Activated CD4-positive, alpha-beta T cell treated with anti-CD3 and anti-CD28 coated beads, Interleukin-2, amount 50 U/mL, for 48 hours (primary cell): ENCODE results near the gene RREB1.
A peak's percentile ranks its signal among the peaks of the same experiment; 100 is the strongest.

ENCODE experiments used
- DNase-seq, 2 experiments: peaks; one replicate each; pipeline ENCODE4 v3.0.0-alpha.2; 2020

Gene RREB1

DNA sequence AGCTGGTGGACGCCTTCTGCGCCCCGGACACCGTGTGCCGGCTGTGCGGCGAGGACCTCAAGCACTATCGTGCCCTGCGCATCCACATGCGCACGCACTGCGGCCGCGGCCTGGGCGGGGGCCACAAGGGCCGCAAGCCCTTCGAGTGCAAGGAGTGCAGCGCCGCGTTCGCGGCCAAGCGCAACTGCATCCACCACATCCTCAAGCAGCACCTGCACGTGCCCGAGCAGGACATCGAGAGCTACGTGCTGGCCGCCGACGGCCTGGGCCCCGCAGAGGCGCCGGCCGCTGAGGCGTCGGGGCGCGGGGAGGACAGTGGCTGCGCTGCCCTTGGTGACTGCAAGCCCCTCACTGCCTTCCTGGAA is 122.5 kb downstream of the RREB1 start:
- no peak for DNase-seq

DNA sequence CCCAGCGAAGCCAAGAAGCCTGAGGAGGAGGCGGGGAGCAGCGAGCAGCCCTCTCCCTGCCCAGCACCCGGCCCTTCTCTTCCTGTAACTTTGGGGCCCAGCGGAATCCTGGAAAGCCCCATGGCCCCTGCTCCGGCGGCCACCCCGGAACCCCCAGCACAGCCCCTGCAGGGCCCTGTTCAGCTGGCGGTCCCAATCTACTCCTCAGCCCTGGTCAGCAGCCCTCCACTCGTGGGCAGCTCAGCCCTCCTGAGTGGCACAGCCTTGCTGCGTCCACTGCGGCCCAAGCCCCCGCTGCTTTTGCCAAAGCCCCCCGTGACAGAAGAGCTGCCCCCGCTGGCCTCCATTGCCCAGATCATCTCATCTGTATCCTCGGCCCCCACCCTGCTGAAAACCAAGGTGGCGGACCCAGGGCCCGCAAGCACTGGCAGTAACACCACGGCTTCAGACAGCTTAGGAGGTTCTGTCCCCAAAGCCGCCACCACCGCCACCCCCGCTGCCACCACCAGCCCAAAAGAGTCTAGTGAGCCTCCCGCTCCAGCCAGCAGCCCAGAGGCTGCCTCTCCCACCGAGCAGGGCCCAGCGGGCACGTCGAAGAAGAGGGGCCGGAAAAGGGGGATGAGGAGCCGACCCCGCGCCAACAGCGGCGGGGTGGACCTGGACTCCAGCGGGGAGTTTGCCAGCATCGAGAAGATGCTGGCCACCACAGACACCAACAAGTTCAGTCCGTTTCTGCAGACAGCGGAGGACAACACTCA is 123.4 kb downstream of the RREB1 start:
- no peak for DNase-seq

DNA sequence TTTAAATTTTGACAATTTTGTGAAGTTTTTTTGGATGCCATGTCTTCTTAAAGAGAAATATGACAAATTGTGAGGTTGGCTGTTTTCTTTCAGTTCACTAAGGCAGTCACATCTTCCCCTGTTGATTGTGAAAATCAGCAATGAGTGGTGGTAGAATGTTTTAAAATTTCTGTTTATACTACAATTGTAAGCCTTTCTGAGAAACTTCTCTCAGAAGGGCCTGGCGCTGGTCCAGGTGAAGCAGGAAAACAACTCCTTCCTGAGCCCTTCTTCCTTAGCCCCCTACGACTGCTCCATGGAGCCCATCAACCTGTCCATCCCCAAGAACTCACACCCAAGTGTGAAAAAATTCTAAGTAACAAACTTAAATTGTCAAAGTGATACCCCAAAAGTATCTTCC is 124.6 kb downstream of the RREB1 start:
- DNase-seq = no peak

DNA sequence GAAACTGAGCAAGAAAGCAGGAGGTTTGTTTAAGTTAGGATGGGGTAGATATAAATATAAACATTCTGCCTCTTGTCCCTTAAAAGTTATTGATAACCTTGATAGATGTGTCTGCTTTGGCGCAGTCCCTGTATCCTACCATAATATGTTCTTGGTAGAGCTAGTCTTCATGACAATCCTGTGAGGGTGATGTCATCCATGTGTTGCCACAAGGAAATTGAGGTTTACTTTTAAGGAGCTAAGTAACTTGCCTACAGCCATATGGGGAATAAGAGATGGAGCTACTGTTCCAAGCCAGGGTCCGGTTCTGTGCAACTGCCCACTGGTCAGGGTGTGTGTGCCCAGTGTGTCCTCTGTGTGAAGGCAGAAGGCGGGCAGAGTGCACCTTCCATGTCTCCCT is 126.8 kb downstream of the RREB1 start:
- DNase-seq = no peak

DNA sequence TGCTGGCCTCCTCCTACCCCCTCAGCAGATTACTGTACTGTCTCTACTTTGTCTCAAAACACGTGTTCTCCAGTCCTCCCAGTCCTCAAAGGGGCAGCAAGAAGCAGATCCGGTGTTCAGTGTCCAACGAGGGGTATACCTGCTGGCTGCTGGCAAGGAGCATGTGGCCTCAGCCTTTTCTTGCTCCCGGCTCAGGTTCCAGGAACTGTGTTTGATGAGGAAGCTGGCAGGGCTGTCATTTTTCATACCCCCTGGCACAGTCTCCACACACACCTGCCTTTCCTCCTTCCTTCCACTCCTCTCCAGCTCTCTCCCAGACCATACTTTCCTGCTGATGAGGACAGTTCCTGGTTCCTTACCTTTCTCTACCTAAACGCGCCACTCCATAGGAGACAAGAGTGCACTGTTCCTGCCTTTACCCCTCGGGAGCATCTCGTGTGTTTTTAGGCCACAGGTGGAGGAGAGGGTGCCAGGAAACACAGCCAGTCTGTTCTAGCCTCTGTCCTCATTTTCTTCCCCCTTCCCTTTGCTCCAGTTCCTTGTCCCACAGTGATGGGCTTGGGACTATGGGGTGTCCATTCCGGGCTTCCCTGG is 128.0 kb downstream of the RREB1 start:
- DNase-seq = no peak

DNA sequence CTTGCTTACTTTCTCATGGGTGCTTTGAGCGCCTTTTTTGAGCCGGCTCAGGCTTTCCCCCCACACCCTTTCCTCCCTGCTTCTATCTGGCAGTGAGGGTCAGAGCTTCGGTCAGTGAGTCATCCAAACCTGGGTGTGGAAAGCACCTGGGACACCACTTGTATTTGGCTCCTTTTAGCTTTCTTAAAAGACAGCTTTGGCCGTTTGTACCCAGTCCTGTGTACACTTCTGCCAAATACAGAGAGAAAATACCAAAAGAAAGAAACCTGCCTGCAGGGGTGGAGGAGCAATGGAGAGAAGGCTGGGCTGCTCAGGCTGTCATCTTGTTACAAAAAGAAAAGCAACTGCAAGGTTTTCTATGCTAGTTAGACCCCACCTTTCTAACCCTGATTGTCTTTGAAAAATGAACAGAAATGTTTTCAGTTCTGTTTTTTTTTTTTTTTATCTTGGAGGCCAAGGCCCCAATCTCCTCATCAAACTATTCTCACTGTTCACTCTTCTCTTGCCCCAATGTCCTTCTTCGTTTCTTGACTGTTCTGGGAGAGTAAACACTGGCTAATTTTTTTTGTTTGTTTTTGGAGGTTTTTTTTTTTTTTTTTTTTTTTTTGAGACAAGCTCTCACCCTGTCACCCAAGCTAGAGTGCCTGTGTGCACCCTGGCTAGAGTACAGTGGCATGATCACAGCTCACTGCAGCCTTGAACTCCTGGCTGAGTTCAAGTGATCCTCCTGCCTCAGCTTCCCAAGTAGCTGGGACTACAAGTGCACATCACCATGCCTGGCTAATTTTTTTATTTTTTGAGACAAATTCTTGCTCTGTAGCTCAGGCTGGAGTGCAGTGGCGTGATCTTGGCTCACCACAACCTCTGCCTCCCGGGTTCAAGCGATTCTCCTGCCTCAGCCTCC is 128.8 kb downstream of the RREB1 start:
- DNase-seq = no peak

DNA sequence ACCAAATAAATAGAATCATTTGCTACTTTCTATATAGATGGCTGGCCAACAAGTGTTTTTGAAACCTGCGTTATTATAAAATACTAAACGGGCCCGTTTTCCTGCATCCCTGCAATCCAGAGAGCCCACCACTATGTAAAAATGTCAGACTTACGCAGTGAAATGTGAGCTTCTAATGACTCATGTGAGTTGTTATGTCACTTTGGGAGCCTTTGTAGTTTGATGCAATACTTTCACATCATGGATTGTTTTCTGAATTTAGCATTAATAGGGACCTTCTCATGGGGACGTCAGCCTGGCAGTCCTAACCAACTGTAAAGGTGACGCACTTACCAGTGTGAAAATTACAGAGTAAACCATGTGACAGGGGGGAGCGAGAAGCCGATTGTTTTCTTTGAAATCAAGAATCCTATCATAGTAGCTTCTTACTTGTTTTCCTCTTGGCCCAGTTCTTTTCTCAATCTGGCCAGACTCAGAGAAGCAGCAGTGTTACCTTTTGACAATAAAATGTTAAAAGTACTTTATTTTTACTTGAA is 130.0 kb downstream of the RREB1 start:
- no peak for DNase-seq

DNA sequence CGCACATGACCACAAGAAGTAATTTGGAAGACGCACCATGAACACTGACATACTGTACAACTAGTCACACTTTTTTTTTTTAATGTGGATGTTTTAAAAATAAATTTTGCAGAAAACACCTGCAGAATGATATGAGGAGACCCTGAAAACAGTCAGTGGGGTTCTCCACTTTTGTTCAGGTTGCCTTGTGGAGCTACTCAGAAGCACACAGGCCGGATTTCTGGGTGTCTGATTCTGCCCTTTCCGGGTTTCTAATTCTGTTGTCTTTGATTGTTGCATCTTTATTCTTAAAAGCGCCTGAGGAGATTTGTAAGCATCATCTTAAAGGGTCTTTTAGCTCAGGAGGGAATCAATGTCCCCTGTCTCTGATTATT is 130.8 kb downstream of the RREB1 start:
- no peak for DNase-seq

DNA sequence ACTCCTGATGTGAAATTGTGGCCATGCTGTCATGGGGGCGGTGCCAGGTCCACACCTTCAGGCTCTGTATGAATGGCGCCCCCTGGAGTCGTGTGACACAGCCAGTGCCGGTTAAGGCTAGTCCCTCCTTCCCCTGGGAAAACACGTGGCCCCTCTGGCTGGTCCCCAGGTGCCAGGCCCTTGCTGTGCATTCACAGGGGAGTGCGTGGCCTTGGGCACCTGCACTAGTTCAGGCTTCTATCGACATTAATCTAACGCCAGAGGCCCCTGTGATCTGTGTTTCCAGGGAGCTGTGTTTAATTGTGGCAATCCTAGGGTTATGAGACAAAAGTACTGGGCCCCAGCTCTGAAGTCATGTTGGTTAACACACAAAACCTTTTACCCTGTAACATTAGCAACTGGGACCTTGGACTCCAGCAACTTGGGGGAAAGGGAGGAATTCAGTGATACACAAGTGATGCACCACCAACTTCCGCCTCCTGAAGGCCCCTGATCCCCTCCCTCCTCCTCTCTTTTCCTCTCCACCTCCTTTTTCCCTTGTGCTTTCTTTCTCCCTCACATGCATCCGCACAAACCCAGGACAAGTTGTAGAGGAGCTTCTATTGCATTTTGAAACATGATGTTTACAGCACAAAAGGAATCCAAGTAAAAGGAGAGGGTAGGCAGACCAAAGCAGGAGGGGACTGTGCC is 131.3 kb downstream of the RREB1 start:
- DNase-seq = peak; percentile 71 to 78

DNA sequence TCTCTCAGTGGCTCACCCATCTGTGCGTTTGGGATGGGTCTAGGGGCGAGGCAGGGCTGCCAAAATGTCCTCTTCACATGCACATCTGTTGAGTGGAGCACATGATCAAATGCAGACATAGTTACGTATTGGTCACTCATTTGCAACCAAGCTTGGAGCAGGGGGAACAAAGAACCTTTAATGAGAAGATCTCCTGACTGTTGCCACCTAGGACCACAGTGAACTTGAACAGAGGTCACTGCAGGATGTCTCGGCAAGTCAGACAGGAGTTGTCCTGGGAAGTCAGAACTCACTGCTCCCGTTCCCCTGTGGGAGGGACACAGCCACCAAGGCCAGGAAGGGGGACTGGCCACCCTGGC is 131.8 kb downstream of the RREB1 start:
- DNase-seq = no peak

DNA sequence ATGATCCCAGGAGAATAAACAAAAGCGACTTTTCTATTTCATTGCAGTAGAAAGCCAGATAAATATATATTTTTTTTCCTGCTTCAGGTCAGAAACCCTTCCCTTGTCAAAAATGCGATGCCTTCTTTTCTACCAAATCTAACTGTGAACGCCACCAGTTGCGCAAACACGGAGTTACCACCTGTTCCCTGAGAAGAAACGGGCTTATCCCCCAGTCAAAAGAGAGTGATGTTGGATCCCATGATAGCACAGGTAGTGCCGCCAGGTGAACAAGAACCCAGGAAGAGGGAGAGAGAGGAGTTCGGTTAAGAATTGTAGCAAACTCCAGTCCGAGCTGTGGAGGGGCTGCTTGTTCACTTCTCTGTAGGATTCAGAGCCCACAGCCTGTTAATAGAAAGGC is 132.6 kb downstream of the RREB1 start:
- no peak for DNase-seq

DNA sequence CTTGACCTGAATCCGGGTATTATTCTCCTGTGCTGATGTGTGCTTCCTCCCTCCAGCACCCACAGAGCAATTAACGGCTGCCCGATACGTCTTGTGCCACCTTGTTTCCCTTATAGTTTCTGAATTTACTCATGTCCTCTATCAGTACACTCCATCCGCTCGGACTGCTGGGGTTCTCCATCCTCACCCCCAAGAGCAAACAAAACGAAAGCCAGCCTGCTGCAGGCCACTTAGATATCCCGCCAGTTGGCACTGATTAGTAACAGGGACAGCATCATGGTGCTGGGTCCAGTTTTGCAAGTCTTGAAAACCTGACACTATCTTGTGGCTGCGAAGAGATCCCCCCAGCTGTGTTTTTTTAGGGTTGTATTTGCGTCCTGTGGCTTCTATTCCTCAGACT is 133.4 kb downstream of the RREB1 start:
- no peak for DNase-seq

DNA sequence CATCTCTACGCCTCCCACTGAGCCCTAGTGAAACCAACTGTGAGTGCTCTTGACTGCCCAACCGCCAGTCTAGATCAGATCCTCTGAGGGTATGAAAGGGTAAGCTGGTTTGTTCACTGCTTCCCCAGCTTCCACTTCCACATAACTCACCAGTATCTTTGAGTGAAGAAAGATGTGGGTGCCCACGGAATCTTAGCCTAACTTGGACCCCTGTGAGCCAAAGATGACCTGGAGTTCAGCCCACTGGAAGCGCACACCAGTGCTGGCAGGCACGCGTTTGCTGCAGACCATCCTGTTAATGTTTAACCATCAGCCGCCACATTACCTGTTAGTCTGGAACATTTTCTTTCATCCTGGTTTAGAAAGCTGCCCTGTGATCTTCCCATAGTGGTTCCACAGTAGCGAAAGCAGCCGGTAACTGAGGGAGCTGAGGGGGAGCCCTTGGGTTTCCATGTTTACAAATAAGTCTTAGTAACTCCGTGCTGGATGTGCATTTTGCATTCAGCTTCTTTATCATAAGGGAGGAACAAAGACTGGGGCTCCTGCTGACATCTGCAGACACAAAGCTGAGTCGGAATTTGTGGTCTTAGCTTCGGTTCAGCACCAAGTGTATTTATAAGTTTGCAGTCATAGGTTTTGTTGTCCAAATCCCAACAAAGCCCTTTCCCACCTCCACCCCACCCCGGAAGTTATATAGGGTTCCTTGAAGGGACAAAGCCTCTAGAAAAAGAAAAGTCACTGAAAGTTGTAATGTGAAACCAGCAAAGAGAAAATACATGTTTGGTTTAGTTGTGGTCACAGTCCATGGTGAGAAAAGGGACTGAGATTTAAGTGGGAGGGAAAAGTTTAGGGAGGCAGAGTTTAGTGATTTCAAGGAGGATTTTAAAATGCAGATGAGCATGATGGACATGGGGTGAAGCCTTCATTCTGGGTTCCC is 134.2 kb downstream of the RREB1 start:
- DNase-seq = no peak

DNA sequence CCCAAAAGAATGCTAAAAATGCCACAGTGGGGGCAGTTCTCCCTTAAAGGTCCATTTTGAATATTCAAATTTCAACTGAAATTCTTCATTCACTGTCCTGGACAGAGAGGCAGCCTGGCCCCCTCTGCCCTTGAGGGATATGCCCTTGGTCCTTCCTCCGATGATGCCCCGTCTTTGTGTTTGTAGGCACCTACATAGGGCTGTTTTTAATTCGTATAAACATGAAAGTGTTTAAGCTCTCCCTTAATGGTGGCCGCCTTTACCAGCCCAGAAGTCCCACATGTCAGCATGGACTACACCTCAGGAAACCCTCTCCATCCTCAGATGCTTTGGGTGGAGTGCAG is 135.0 kb downstream of the RREB1 start:
- no peak for DNase-seq

DNA sequence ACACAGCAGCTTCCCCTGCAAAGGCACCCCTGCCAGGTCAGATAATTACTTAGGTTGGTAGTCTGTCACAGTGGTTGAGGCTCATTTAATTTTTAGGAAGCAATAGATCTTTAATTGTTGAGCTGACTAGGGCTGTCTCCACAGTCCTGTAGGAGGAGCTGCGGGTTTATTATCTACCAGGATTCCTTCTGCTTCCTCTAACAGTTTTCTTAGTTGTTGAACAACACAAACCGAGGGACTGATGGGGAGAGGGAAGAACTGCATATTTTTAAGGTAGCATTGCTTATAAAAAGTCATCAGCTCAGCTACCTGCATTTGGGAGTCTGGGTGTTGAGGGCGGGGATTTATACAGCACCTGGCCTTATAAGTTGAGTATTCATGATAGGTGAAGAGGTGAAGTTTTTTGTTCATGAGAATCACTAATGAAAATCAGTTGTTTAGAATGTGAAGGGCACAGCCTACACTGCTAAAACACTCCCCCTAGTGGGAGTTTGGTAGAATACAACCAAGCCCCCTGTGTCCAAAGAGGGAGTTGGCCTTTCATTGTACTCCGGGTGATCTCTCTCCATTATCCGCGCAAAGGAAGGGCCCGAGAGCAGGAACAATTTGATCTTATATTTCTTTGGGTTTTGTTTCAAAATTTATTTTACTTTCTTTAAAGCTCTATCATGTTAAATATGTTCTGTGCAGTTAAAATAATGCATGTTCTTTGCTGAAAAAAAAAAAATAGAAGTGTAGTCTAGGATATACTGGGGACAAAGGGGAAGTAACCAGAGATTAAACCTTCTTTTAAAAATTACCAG is 135.6 kb downstream of the RREB1 start:
- peak in 1 of 2 experiments; percentile 45 for DNase-seq

DNA sequence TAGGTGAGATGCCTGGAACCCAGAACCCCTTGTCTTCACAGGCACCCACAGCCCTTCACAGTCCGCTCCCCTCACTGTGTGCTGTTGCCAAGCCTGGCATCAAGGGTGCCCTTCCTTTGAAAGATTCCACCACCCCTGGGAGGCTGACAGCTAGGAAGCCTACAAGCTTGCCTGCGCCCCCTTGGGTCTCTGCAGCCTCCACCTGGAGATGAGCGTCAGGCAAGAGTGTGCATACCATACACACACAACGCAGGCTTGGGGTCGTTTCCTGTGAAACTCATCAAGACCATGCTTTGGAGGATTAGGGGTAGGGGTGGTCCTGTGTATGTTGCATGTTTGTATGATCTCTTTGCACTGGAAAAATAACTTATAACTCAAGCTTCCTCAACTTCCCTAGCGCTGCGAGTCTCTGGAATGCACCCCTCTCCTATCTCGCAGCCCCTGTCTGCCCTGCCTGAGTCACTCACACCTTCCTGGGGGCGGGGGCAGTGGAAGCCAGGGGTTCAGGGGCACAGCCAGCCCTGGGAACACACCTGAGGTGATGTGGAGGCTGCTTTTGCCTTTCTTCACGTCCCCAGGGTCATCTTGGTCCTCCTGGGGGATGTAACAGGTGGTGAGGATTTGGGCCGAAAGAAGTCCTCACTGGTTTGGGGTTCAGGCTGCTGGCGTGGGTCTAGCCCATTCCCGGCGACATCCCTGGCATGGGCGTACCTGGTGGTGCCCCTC is 138.1 kb downstream of the RREB1 start:
- no peak for DNase-seq

DNA sequence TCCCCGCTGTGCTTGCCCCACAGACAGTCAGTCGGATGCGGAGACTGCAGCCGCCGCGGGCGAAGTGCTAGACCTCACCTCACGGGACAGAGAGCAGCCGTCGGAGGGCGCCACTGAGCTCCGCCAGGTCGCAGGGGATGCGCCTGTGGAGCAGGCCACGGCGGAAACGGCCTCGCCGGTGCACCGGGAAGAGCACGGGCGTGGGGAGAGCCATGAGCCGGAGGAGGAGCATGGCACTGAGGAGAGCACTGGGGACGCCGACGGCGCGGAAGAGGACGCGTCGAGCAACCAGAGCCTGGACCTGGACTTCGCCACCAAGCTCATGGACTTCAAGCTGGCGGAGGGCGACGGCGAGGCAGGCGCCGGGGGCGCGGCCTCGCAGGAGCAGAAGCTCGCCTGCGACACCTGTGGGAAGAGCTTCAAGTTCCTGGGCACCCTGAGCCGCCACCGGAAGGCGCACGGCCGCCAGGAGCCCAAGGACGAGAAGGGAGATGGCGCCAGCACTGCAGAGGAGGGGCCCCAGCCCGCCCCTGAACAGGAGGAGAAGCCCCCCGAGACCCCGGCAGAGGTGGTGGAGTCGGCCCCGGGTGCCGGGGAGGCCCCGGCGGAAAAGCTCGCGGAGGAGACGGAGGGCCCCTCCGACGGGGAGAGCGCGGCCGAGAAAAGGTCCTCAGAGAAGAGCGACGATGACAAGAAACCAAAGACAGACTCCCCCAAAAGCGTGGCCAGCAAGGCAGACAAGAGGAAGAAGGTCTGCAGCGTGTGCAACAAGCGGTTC is 138.8 kb downstream of the RREB1 start:
- no peak for DNase-seq

DNA sequence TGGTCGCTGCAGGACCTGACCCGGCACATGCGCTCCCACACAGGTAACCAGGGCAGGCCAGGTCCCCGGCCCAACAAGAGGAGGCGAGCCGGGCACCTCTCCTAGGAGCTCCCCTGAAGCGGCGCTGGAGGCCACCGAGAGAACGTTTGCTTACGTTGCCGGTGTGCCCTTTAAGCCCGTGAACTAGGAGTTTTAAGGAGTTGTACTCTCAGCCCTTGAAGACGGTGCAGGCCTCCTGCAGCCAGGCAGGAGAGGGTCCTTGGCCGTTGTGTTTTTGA is 139.4 kb downstream of the RREB1 start:
- no peak for DNase-seq

DNA sequence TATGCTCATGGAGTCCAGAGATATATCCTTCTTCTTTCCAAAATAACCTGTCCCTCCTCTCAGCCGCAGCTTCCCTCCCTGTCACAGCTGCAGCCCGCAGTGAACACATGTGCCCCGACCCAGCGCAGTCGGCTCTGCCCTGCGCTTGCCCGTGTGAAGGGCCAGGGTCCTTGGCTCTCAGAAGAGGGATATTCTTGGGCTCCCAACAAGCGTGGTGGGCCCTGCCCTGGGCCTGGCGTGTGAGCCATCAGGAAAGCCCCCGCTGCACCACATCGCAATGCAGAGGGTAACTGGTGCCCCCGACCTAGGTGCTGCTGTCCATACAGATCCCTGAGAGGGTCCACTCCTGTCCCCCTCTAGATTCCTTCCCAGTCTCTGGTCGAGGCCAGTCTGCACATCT is 140.1 kb downstream of the RREB1 start:
- DNase-seq = no peak

DNA sequence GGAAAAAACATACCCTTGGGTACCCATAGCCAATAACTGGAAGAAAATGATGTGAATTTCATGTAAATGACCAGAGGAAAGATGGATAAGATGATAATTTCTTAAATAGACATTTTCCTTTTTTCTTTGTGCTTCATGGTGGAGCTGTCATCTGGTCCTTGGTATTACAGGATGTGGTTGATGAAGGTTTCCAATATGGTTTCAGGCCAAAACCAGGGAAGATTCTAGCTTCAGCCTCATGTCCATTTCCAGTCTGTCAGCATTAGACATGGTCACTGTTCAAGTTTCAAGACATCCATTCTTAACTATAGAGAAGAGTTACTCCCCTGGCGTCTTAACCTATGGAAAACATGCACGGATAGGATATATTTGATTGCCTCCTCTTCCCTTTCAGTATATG is 141.6 kb downstream of the RREB1 start:
- no peak for DNase-seq
